Uterus (tissue), 2 donors: Measurements from ENCODE around the gene CEBPE.

ENCODE experiments used
- POLR2A ChIP-seq, 2 donors: fragments of 450-650 bp; IDR thresholded peaks; one replicate each; pipeline ENCODE4 v1.6.1; 2016; ENCODE audit warnings: antibody characterized with exemption in 2 of 2, mild to moderate bottlenecking in 1 of 2, moderate library complexity in 1 of 2
- TF ChIP-seq, protein P1 (sequence below), 4 experiments: fragments of 200-600 bp in 2 of 4; fragments of 450-650 bp in 2 of 4; sonication (generic) in 2 of 4; IDR thresholded peaks; one replicate each; pipeline ENCODE4 v1.5.1; 2016 to 2019; ENCODE audit warnings: antibody characterized with exemption in 4 of 4, mild to moderate bottlenecking in 2 of 4, moderate library complexity in 1 of 4

DNA sequence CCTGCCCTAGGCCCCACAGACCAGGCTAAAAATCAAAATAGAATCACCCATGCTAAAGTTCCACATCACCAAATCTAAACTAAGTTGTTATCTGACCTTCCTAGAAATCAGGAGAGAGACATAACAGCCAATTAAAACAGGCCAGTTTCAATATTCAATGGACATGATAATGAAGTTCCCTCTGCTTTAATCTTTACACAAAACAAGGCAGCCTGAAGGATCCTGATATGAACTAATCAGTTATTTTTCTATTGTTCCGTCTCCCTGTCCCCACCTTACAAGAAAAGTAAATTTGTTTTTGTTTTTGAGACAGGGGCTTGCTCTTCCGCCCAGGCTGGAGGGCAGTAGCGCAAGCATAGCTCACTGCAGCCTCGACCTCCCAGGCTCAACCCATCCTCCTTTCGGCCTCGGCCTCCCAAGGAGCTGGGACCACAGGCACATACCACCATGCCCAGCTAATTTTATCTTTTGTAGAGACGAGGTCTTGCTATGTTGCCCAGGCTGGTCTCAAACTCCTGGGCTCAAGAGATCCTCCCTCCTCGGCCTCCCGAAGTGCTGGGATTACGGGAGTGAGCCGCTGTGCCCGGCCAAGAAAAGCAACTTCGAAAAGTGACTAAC is 5.4 kb upstream of the CEBPE start:
- TF ChIP-seq, protein P1, sequence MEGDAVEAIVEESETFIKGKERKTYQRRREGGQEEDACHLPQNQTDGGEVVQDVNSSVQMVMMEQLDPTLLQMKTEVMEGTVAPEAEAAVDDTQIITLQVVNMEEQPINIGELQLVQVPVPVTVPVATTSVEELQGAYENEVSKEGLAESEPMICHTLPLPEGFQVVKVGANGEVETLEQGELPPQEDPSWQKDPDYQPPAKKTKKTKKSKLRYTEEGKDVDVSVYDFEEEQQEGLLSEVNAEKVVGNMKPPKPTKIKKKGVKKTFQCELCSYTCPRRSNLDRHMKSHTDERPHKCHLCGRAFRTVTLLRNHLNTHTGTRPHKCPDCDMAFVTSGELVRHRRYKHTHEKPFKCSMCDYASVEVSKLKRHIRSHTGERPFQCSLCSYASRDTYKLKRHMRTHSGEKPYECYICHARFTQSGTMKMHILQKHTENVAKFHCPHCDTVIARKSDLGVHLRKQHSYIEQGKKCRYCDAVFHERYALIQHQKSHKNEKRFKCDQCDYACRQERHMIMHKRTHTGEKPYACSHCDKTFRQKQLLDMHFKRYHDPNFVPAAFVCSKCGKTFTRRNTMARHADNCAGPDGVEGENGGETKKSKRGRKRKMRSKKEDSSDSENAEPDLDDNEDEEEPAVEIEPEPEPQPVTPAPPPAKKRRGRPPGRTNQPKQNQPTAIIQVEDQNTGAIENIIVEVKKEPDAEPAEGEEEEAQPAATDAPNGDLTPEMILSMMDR (IDR thresholded peaks at IDR 0.05) = no peak
- TF ChIP-seq POLR2A (IDR thresholded peaks at IDR 0.05) = no peak
